Measurements from ENCODE around the gene CYP3A4. TPM values are rescaled to one million over a fixed set of nuclear protein-coding genes. Genes with fewer than 3 reads are reported as not detected.

Gene CYP3A4
- total and polyA plus RNA-seq, 9 of the 15 experiments (the other 6 are each of a cell fraction or from before 2014, with no cell fraction given): 0.07 to 0.08 TPM; not detected in 7

DNA sequence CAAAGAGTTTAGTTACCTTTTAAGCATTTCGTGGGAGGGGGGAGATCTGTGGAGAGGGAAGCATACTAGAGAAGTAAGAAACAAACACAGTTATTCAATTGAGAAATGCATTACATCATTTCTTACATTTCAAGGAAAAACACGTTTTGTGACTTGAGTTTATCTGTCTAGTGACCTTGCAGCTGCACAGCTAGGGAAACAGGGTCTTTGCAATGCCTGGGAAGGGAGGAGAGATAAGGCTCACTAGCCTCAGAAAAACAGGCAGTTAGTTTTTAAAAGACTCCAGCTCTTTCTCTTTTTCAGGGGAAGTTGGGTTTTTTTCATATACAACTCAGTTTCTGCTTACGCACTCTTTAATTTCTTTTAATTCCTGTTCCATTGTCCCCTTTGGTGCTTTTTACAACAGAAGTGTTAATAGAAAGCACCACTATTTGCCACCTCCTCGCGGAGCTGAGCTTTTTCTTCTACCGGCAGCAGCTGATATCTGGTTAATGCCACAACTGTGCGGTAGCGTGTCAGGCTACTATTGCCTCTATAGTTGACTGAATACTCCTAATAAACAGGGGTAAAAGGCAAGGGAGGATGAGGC, 49.4 kb upstream of the CYP3A4 start (continued):
- TF ChIP-seq THAP12 (CRISPR knock-in tag; IDR thresholded peaks at IDR 0.05) (no peak), ARID1B (IDR thresholded peaks at IDR 0.05) (peak; percentile 98), ZNF408 (CRISPR knock-in tag; IDR thresholded peaks at IDR 0.05; ENCODE audit: low read depth) (no peak), LARP7 (IDR thresholded peaks at IDR 0.05) (no peak), SRSF9 (IDR thresholded peaks at IDR 0.05; ENCODE audit: borderline replicate concordance, low read depth, low read length) (no peak), BHLHE40 (IDR thresholded peaks at IDR 0.05; ENCODE audit: low read length) (peak; percentile 96), E2F5 (CRISPR knock-in tag; IDR thresholded peaks at IDR 0.05) (no peak), ZFPM2 (CRISPR knock-in tag; IDR thresholded peaks at IDR 0.05) (no peak), NCOA6 (IDR thresholded peaks at IDR 0.05) (no peak), ZFP36 (IDR thresholded peaks at IDR 0.05; ENCODE audit: low read depth, low read length, partially characterized antibody) (peak; percentile 5), ZNF184 (CRISPR knock-in tag; IDR thresholded peaks at IDR 0.05) (no peak), RBM15 (IDR thresholded peaks at IDR 0.05; ENCODE audit: insufficient read depth, low read length) (no peak), MGA (IDR thresholded peaks at IDR 0.05) (peak; percentile 26; the same call in 1 of the 2 replicates)
- TF ChIP-seq, protein P1, sequence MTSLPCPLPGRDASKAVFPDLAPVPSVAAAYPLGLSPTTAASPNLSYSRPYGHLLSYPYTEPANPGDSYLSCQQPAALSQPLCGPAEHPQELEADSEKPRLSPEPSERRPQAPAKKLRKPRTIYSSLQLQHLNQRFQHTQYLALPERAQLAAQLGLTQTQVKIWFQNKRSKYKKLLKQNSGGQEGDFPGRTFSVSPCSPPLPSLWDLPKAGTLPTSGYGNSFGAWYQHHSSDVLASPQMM (CRISPR knock-in tag; IDR thresholded peaks at IDR 0.05): no peak

Data from K562 (cell line).